Loucy (cell line): ENCODE data around the gene MRPS2.

Source experiments
- EZH2phosphoT487 ChIP-seq: fragments of 200-600 bp; IDR thresholded peaks from 2 replicates; pipeline ENCODE4 v1.6.1; 2018; ENCODE audit warnings: antibody characterized with exemption, mild to moderate bottlenecking, moderate library complexity, borderline replicate concordance
- TF ChIP-seq, protein P1 (sequence below): fragments of 200-600 bp; sonication (generic); conservative IDR thresholded peaks from 2 replicates; pipeline ENCODE4 v1.5.1; 2014; ENCODE audit warnings: mild to moderate bottlenecking, antibody characterized with exemption, low read length

GRCh38 chr9:135536216-135536615 lies 35.7 kb downstream of the MRPS2 start:
- TF ChIP-seq, protein P1, sequence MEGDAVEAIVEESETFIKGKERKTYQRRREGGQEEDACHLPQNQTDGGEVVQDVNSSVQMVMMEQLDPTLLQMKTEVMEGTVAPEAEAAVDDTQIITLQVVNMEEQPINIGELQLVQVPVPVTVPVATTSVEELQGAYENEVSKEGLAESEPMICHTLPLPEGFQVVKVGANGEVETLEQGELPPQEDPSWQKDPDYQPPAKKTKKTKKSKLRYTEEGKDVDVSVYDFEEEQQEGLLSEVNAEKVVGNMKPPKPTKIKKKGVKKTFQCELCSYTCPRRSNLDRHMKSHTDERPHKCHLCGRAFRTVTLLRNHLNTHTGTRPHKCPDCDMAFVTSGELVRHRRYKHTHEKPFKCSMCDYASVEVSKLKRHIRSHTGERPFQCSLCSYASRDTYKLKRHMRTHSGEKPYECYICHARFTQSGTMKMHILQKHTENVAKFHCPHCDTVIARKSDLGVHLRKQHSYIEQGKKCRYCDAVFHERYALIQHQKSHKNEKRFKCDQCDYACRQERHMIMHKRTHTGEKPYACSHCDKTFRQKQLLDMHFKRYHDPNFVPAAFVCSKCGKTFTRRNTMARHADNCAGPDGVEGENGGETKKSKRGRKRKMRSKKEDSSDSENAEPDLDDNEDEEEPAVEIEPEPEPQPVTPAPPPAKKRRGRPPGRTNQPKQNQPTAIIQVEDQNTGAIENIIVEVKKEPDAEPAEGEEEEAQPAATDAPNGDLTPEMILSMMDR, result no peak
- TF ChIP-seq EZH2phosphoT487, result no peak
